ENCODE results near the gene PROCA1. TPM values are rescaled to one million over a fixed set of nuclear protein-coding genes. Genes with fewer than 3 reads are reported as not detected.
"Not testable (repeated sequence)": the region's sequence is repeated elsewhere in the genome, so short reads cannot be mapped to it uniquely, and the experiment has no call there.

Gene PROCA1
- total and polyA plus RNA-seq, 3 donors from 2014 or later, result 90.2 to 322 (median 286) TPM

GRCh38 chr17:28725166-28725659 lies 13.5 kb upstream of the PROCA1 start:
- Histone ChIP-seq H3K4me1 (peaks cover 32% of the 10 kb centered on the region), H3K36me3 (ENCODE audit: low read depth, missing control alignments) (no peaks in the 10 kb centered on the region), H3K27ac (peak overlapping the region in 1 of 2 donors; percentile 77), H3K27me3 (no peaks in the 10 kb centered on the region), H3K4me3 (peak overlapping the region in 1 of 2 donors; percentile 71), H3K9me3 (no peaks in the 10 kb centered on the region)
- intact Hi-C loops (cut with DNase I; ENCODE audit: low total_unique reads), result no loop called here
- TF ChIP-seq CTCF (IDR thresholded peaks at IDR 0.05) (no peak), POLR2A (IDR thresholded peaks at IDR 0.05) (no peak)
- WGBS, 2 donors, result 13 to 24% methylated on average over 3 to 20 of the region's 20 CpGs
- DNase-seq, result no peak

GRCh38 chr17:28724500-28725165 lies 12.9 kb upstream of the PROCA1 start:
- H3K4me1 ChIP-seq, result peaks cover 32% of the 10 kb centered on the region
- no peaks in the 10 kb centered on the region for H3K36me3 ChIP-seq (ENCODE audit: low read depth, missing control alignments)
- intact Hi-C loops (cut with DNase I; ENCODE audit: low total_unique reads), result no loop called here
- no peak overlapping the region for H3K27ac ChIP-seq
- no peaks in the 10 kb centered on the region for H3K27me3 ChIP-seq
- no peak for DNase-seq
- no peak overlapping the region for H3K4me3 ChIP-seq
- 75 to 81% methylated on average over 10 of the region's 10 CpGs for WGBS, 2 donors
- TF ChIP-seq POLR2A (IDR thresholded peaks at IDR 0.05), result no peak
- no peak for TF ChIP-seq CTCF (IDR thresholded peaks at IDR 0.05)
- H3K9me3 ChIP-seq, result no peaks in the 10 kb centered on the region

DNA sequence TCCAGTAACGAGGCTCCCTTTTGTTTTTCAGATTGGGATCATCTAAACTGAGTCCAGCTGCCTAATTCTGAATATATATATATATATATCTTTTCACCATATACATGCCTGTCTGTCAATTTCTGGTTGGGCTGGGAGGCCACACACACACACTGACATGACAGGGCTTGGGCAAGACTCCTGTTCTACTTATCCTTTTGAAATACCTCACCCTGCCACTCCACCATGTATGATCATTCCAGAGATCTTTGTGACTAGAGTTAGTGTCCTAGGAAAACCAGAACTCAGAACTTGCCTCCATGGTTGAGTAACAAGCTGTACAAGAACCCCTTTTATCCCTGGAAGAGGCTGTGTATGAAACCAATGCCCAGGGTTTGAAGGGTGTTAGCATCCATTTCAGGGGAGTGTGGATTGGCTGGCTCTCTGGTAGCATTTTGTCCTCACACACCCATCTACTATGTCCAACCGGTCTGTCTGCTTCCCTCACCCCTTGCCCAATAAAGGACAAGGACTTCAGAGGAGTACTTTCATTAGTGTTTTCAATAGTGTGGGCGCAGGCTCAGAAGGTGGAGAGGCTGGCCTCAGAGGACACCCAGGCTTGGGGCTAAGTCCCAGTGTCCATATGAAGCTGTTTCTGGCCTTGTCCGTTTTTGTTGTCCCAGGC lies 12.3 kb upstream of the PROCA1 start:
- DNase-seq; H3K9me3 ChIP-seq; H3K27me3 ChIP-seq; H3K36me3 ChIP-seq (ENCODE audit: low read depth, missing control alignments); intact Hi-C loops (cut with DNase I; ENCODE audit: low total_unique reads); H3K4me3 ChIP-seq; H3K27ac ChIP-seq: not testable (repeated sequence)
- H3K4me1 ChIP-seq, result peaks cover 33% of the 10 kb centered on the region
- WGBS, 2 donors, result 70 to 78% methylated on average over 4 of the region's 4 CpGs

- intact Hi-C loops (cut with DNase I; ENCODE audit: low total_unique reads), result no loop called here
- Histone ChIP-seq H3K9me3 (no peaks in the 10 kb centered on the region), H3K4me1 (peaks cover 39% of the 10 kb centered on the region), H3K27ac (no peak overlapping the region), H3K27me3 (no peaks in the 10 kb centered on the region), H3K4me3 (no peak overlapping the region), H3K36me3 (ENCODE audit: low read depth, missing control alignments) (no peaks in the 10 kb centered on the region)
- DNase-seq, result no peak
- 65 to 78% methylated on average over 6 of the region's 6 CpGs for WGBS, 2 donors
- TF ChIP-seq POLR2A (IDR thresholded peaks at IDR 0.05), result no peak
- TF ChIP-seq CTCF (IDR thresholded peaks at IDR 0.05), result no peak
Observed at GRCh38 chr17:28723159-28723835, 11.6 kb upstream of the PROCA1 start.

DNA sequence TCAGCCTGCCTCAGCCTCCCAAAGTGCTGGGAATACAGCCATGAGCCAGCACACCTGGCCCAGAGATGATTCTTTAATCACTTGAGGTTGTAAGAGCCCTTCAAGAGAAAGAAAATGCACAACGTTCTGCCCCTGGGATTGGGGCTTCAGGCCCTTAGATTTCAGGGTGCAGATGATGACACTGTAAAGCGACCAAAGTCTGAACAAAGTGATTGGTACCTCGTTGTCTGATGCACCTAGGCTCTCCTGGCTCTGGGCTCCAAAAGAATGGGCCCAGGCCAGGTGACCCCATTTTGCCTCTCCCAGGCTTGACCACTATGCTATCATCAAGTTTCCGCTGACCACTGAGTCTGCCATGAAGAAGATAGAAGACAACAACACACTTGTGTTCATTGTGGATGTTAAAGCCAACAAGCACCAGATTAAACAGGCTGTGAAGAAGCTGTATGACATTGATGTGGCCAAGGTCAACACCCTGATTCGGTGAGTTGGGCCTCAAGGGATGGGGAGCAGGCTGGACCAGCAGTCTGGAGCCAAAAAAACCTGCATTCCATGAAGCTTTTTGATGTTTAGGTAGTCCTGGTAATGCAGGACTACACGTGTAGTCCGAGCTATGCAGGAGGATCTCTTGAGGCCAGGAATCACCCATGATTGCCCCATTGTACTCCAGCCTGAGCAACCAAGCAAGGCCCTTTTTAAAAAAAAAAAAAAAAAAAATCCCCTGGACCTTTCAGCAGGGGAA lies 10.9 kb upstream of the PROCA1 start:
- intact Hi-C loops (cut with DNase I; ENCODE audit: low total_unique reads), result no loop called here
- H3K4me1 ChIP-seq, result peaks cover 45% of the 10 kb centered on the region
- H3K4me3 ChIP-seq, result no peak overlapping the region
- no peaks in the 10 kb centered on the region for H3K36me3 ChIP-seq (ENCODE audit: low read depth, missing control alignments)
- no peak for DNase-seq
- no peaks in the 10 kb centered on the region for H3K27me3 ChIP-seq
- no peak overlapping the region for H3K27ac ChIP-seq
- TF ChIP-seq POLR2A (IDR thresholded peaks at IDR 0.05) (no peak), CTCF (IDR thresholded peaks at IDR 0.05) (no peak)
- 62 to 69% methylated on average over 7 of the region's 7 CpGs for WGBS, 2 donors
- no peaks in the 10 kb centered on the region for H3K9me3 ChIP-seq

DNA sequence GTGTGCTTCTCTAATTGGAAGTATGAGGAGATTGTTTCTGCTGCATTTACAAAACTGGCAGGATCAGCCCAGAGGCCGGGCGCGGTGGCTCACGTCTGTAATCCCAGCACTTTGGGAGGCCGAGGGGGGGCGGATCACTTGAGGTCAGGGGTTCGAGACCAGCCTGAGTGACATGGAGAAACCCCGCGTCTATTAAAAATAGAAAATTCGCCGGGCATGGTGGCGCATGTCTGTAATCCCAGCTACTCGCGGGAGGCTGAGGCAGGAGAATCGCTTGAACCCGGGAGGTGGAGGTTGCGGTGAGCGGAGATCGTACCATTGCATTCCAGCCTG lies 9.3 kb upstream of the PROCA1 start:
- H3K4me3 ChIP-seq, result peak overlapping the region; percentile 71 to 84
- H3K27me3 ChIP-seq; H3K9me3 ChIP-seq; intact Hi-C loops (cut with DNase I; ENCODE audit: low total_unique reads); H3K36me3 ChIP-seq (ENCODE audit: low read depth, missing control alignments); DNase-seq: not testable (repeated sequence)
- whole genome bisulfite sequencing, 2 donors, result 29 to 31% methylated on average over 17 to 19 of the region's 19 CpGs
- H3K27ac ChIP-seq, result peak overlapping the region in 1 of 2 donors; percentile 89
- H3K4me1 ChIP-seq, result peaks cover 50% of the 10 kb centered on the region
